Measurements from ENCODE around the gene TTLL13.
"Not testable (repeated sequence)": the region's sequence is repeated elsewhere in the genome, so short reads cannot be mapped to it uniquely, and the experiment has no call there.

The TTLL13 gene

DNA sequence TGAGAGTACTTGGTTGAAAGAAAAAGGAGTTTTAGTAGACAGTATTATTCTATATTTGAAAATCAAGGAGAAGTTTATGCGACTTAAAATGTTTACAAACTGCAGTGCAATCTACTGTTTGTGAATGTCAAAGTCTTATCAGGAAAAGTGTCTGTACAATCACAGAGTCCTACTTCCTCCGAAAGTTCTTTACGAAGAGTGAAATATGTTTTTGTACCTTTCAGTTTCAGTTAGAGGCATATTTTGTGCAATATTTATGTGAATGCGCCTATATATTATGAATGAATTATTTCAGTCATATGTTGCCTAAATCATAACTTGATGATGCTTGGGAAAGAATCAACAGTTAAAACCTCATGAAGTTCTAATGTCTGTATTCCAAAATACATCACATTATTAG lies 47.7 kb downstream of the TTLL13 start:
- TF ChIP-seq GATA1 (IDR thresholded peaks at IDR 0.05; ENCODE audit: low read depth, low read length), result no peak
- no peak for TF ChIP-seq POLR2A (IDR thresholded peaks at IDR 0.05; ENCODE audit: low read length)
- no peak for DNase-seq

DNA sequence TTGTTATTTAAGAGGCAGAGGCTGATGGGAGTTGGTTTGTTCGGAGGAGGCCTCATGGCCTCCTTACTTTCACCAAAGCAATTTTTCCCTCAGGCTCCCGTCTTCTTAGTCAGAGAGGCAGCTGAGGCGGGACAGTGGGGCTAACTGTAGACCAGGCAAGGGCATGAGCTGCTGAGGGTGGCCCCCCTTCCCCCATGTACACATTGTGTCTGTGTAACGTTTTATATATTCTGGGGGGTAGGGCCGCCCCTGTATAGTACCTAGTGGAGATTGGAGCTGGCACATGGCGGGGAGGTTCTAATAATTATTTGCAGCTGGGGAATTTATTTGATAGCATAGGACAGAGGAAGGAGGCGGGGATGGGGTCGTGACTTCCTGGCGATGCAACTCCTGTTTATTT lies 51.2 kb downstream of the TTLL13 start:
- no peak for TF ChIP-seq POLR2A (IDR thresholded peaks at IDR 0.05; ENCODE audit: low read length)

DNA sequence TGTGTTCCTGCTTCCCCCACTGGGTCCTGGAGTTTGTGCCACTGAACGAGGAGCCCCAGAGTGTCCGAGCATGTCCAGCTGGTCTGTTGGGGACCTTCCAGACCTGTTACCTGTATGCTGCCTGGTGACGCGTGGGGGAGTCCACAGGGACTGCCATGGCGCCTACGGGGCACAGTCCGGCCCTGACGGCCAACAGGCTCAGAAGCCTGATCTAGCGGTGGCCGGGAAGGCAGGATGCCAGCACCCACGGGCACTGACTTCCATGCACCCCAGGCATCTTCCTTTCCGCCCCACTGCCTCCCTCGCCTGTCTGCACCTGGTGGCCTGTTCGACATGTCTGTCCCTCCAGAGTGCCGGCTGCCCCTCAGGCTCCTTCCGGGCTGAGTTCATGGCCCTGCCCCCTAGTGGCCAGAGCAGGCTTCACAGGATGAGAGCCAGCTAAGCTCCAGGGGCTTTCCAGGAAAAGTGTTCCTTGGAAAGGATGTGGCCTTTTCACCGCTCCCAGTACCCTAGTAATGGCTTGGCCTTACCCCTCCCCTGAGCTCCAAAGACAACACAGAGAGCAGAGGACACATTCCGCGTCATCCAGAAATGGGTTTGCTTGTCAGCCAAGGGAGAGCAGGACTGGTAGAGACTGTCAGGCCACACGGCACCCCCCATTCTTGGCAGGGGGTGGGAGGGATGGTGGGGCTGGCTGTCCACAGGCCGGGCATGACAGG lies 51.8 kb downstream of the TTLL13 start:
- TF ChIP-seq GATA1 (IDR thresholded peaks at IDR 0.05; ENCODE audit: low read depth, low read length) (no peak), POLR2A (IDR thresholded peaks at IDR 0.05; ENCODE audit: low read length) (no peak)
- peak; percentile 70 to 75 for DNase-seq

More for the DNA sequence above, 51.2 kb downstream of the TTLL13 start:
- no peak for DNase-seq

DNA sequence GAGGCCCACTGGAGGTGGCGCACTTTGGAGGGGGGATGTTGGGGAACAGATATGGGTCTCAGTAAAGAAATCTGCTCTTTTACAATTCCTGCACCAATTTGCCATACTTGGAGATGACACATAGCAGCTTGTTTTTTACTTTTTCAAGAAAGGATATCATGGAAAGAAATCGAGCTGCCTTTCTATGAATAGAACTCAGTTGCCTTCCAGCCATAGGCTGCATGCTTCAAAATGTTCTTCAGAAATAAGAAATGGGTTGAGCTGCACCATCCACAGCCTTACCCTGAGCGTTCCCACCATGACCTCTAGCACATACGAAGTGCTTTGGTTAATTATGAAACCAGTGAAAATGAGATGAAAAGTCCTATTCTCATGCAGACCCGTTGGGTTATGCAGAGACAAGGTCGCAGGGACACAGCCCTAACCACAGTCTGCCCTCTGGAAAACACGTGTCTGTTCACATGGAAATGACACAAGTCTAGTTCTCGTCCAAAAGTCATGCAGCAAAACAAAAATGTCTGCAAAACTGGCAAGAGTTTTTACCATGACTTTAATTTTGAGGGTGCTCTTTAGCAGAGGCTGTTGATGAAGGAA lies 52.4 kb downstream of the TTLL13 start:
- DNase-seq, result no peak
- no peak for TF ChIP-seq POLR2A (IDR thresholded peaks at IDR 0.05; ENCODE audit: low read length)
- TF ChIP-seq GATA1 (IDR thresholded peaks at IDR 0.05; ENCODE audit: low read depth, low read length), result no peak

DNA sequence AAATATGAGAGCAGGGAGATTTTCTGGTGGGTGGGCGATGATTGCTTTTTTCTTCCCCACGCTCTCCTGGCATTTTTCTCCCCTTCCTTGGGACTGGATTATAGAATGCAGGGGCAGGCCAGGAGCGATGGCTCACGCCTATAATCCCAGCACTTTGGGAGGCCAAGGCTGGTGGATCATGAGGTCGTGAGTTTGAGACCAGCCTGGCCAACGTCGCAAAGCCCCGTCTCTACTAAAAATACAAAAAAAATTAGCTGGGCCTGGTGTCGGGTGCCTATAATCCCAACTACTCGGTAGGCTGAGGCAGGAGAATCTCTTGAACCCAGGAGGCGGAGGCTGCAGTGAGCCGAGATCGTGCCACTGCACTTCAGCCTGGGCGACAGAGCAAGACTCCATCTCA lies 56.0 kb downstream of the TTLL13 start:
- DNase-seq, result not testable (repeated sequence)

DNA sequence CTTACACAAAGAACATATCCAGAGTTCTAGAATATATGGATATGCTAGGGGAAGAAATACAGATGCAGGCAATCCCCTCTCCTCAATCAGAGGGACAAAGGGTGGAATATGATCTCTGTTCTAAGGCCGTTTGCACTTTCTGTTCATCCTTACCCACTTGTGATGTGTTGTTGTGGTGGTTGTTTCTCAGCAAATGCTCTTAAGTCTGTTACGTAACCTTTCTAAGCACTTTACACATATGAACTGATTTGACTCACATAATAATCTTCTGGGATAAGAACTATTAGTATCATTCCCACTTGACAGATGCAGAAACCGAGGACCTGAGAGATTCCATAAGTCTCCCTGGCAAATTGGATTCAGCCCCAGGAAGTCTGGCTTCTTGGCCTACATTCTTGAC lies 56.6 kb downstream of the TTLL13 start:
- no peak for DNase-seq

DNA sequence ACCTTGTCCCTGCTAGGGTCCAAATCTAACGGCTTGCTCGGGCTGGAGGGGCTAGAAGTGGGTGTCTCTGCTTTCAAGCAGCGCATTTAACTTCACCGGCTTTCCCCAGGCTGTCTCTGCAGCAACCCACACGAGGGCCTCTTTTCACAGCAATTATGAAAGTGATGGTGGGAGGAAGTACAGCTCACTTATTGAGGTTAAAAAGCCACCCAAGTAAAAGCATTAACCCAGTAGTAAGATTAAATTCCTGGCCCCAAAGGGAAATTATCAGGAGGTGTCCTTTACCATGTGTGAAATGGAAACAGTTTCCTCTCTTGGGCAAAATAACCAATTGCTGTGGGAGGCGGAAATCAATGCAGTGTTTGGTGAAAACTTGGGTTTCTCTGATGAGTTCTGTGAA lies 57.2 kb downstream of the TTLL13 start:
- DNase-seq, result no peak

More for the DNA sequence above, 56.6 kb downstream of the TTLL13 start:
- TF ChIP-seq POLR2A (IDR thresholded peaks at IDR 0.05; ENCODE audit: low read length) (no peak), GATA1 (IDR thresholded peaks at IDR 0.05; ENCODE audit: low read depth, low read length) (no peak)

DNA sequence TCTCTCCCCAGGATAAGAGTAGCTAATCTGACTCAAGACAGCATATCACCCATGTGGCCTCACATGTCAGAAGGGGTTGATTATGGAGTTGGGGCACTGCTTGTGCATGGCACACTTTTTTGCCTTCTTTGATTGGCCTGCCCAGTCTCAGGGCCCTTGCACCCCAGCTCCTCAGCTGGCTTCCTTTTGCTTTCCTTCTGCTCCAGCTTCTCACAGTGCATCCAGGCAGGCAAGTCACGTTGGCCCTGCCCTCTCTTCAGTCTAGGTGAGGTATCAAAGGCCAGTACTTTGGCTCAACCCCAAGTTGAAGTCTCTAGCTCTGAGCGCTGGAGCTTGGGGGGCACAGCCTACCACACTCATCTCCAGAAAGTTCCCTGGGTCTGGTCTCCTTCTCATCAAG lies 58.3 kb downstream of the TTLL13 start:
- DNase-seq, result no peak
- TF ChIP-seq POLR2A (IDR thresholded peaks at IDR 0.05; ENCODE audit: low read length) (no peak), GATA1 (IDR thresholded peaks at IDR 0.05; ENCODE audit: low read depth, low read length) (no peak)

More for the DNA sequence above, 57.2 kb downstream of the TTLL13 start:
- no peak for TF ChIP-seq POLR2A (IDR thresholded peaks at IDR 0.05; ENCODE audit: low read length)
- no peak for TF ChIP-seq GATA1 (IDR thresholded peaks at IDR 0.05; ENCODE audit: low read depth, low read length)

DNA sequence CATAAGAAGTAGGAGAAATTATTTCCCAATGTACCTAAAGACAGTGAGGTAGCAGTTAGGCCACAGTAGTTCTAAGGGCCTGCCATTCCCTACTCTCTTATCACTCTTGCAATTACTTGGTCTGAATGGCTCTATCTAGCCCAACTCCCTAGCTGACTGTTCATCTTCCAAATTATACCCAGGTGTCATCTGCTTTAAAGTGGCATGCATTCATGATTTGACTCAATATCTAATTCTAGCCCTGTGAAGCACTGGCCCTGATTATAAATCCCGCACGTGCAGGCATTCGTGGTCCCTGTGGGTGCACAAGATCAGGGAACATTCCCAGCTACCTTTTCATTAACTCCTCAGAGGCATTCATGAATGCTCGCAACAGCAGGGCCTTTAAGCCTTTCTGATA lies 59.7 kb downstream of the TTLL13 start:
- TF ChIP-seq POLR2A (IDR thresholded peaks at IDR 0.05; ENCODE audit: low read length), result no peak
- TF ChIP-seq GATA1 (IDR thresholded peaks at IDR 0.05; ENCODE audit: low read depth, low read length), result no peak
- DNase-seq, result no peak

Data from erythroblast (primary cell).